NCI-H1436 (cell line): Measurements from ENCODE around the gene GPR61.

Experiments
- DNase-seq: peaks from one replicate; lab custom pipeline; 2025; lab: John Stamatoyannopoulos, UW

The GPR61 gene

GRCh38 chr1:109509176-109510134, 30.2 kb upstream of the GPR61 start, which contains the start of gene AMIGO1:
Gene AMIGO1, minus strand, starts transcription at chr1:109509727. Its CDS starts 815 bp downstream, at chr1:109508912.
- DNase-seq, result peak; percentile 41

GRCh38 chr1:109513110-109513710, 26.5 kb upstream of the GPR61 start:
- DNase-seq, result no peak

- DNase-seq, result no peak
Observed at GRCh38 chr1:109514846-109515245, 24.8 kb upstream of the GPR61 start.

GRCh38 chr1:109516872-109517271, 22.8 kb upstream of the GPR61 start:
- no peak for DNase-seq

GRCh38 chr1:109517337-109517736, 22.3 kb upstream of the GPR61 start:
- DNase-seq, result no peak

GRCh38 chr1:109521002-109521951, 18.4 kb upstream of the GPR61 start:
- DNase-seq, result no peak

GRCh38 chr1:109522026-109522425, 17.6 kb upstream of the GPR61 start:
- DNase-seq, result no peak

GRCh38 chr1:109523706-109524105, 16.0 kb upstream of the GPR61 start:
- DNase-seq, result no peak

GRCh38 chr1:109527098-109527811, 12.4 kb upstream of the GPR61 start:
- DNase-seq, result no peak

GRCh38 chr1:109527846-109528695, 11.6 kb upstream of the GPR61 start:
- no peak for DNase-seq

- DNase-seq, result no peak
Observed at GRCh38 chr1:109528712-109529111, 11.0 kb upstream of the GPR61 start.

- DNase-seq, result no peak
Observed at GRCh38 chr1:109529881-109530456, 9.7 kb upstream of the GPR61 start.

GRCh38 chr1:109530457-109531087, 9.1 kb upstream of the GPR61 start:
- DNase-seq, result peak; percentile 23

- DNase-seq, result no peak
Observed at GRCh38 chr1:109531380-109531779, 8.3 kb upstream of the GPR61 start.

GRCh38 chr1:109531826-109532364, 7.8 kb upstream of the GPR61 start:
- DNase-seq, result no peak

GRCh38 chr1:109532365-109533136, 7.1 kb upstream of the GPR61 start:
- peak; percentile 84 for DNase-seq

- no peak for DNase-seq
Observed at GRCh38 chr1:109534307-109534858, 5.3 kb upstream of the GPR61 start.

- DNase-seq, result no peak
Observed at GRCh38 chr1:109535481-109535880, 4.2 kb upstream of the GPR61 start.
